Kidney (tissue), 14 donors: ENCODE measurements around the gene RGR. TPM values are rescaled to one million over a fixed set of nuclear protein-coding genes. Genes with fewer than 3 reads are reported as not detected.

Source experiments
- DNase-seq, 5 donors: peaks; one replicate each; pipeline ENCODE4 v3.0.0-alpha.2; 2013 to 2020
- FAIRE-seq: peaks from 2 replicates; lab custom pipeline; 2012; peaks lifted over from hg19 to GRCh38; lab: Jason Lieb, UNC
- H3K27ac ChIP-seq, 2 donors: one replicate each; pipeline ENCODE4 v1.7.0; 2013; ENCODE audit warnings: low read depth in 2 of 2, low read length in 2 of 2, inconsistent platforms in 1 of 2
- H3K27me3 ChIP-seq: one replicate; pipeline ENCODE4 v1.7.1; 2013; ENCODE audit warnings: low read length, inconsistent platforms; ENCODE audit not compliant: control insufficient read depth, insufficient read depth
- H3K36me3 ChIP-seq, 3 donors: one replicate each; pipeline versions ENCODE4 v1.7.0 to v1.7.1; 2013; ENCODE audit warnings: low read length in 3 of 3, control low read depth in 1 of 3, inconsistent platforms in 1 of 3; ENCODE audit not compliant: insufficient read depth in 3 of 3, control insufficient read depth in 2 of 3
- H3K4me1 ChIP-seq, 3 donors: one replicate each; pipeline versions ENCODE4 v1.7.0 to v1.7.1; 2013; ENCODE audit warnings: low read length in 3 of 3, inconsistent platforms in 1 of 3, low read depth in 1 of 3; ENCODE audit not compliant: control insufficient read depth in 2 of 3, insufficient read depth in 2 of 3
- H3K4me3 ChIP-seq, 3 donors: one replicate each; pipeline versions ENCODE4 v1.7.0 to v1.8.1; 2013; ENCODE audit warnings: low read length in 3 of 3, control low read depth in 1 of 3, inconsistent platforms in 1 of 3
- H3K9ac ChIP-seq, 3 donors: one replicate each; pipeline versions ENCODE4 v1.7.0 to v1.7.1; 2013; ENCODE audit warnings: low read length in 3 of 3, control low read depth in 1 of 3, inconsistent platforms in 1 of 3
- H3K9me3 ChIP-seq, 3 donors: one replicate each; pipeline versions ENCODE4 v1.7.0 to v1.7.1; 2013; ENCODE audit warnings: low read length in 3 of 3, control low read depth in 1 of 3, inconsistent platforms in 1 of 3; ENCODE audit not compliant: control insufficient read depth in 2 of 3, insufficient read depth in 1 of 3
- CTCF ChIP-seq: IDR thresholded peaks from 3 replicates; pipeline ENCODE4 v1.5.1; 2012; ENCODE audit warnings: mild to moderate bottlenecking, moderate library complexity, borderline replicate concordance; ENCODE audit not compliant: insufficient read depth; ENCODE audit errors: extremely low read depth
- intact Hi-C: fragments of 100-400 bp; cut with DNase I; formaldehyde crosslinking; loops from one replicate; pipeline ENCODE4 v1.11.1; 2022
- polyA plus RNA-seq: library from polyadenylated mRNA; stranded (reverse); fragments of 350-450 nt; fragmentation: Illumina TruSeq; extraction: RNeasy Lipid Tissue Mini Kit (QIAGEN cat#74804); gene quantifications from one replicate; pipeline ENCODE4 v1.2.3, GENCODE V29; 2014; ENCODE audit warnings: low read depth, low replicate concordance; ENCODE audit not compliant: insufficient read depth
- total RNA-seq: library from RNA; stranded (reverse); fragmentation: NEBNext Ultra II Directional; extraction: Animal tissue kit (Norgen Biotek cat#: 25700); gene quantifications from one replicate; pipeline ENCODE4 v1.2.1, GENCODE V29; 2021
- donor health status: control.
- donor health status: control.
- donor health status: control.
- donor health status: control.
- donor health status: control.
- donor health status: DM: yes; HTN: yes; CAD: no.
- donor health status: Normal renal cell carcinoma (clear cell type).

Gene RGR
- total and polyA plus RNA-seq, 2 donors from 2014 or later, result not detected

DNA sequence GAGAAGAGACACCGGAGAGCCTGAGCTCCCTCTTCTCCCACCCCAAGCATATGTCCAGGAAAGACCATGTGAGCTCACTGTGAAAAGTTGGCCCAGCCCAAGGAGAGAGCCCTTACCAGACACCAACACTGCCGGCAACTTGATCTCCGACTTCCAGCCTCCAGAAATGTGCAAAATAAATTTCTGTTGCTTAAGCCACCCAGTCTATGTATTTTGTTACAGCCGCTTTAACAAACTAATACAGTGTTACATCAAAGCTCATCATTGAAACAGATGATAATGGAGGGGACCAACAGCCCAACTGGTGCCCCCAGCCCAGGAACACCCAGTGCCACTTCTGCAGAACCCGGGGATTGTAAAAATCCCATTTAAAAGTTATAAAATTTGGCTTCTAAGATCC lies 18.9 kb downstream of the RGR start:
- Histone ChIP-seq H3K9me3 (no peaks in the 10 kb centered on the region), H3K4me1 (peaks cover 0 to 3% (median 0%) of the 10 kb centered on the region in 3 donors), H3K27ac (no peak overlapping the region), H3K36me3 (no peaks in the 10 kb centered on the region), H3K4me3 (no peak overlapping the region), H3K27me3 (no peaks in the 10 kb centered on the region), H3K9ac (no peak overlapping the region)
- intact Hi-C loops, result loop anchor here (10.0 kb wide), 1 partner anchor 101 kb away; no protein-coding TSS in a partner anchor
- no peak for DNase-seq
- no peak for FAIRE-seq
- no peak for TF ChIP-seq CTCF

- intact Hi-C loops, result loop anchor here (5.0 to 10.0 kb wide), 2 partner anchors 100 to 273 kb away; no protein-coding TSS in a partner anchor
- no peak for FAIRE-seq
These were observed 19.8 kb downstream of the RGR start for GRCh38 chr10:84264611-84265141.

GRCh38 chr10:84265418-84265817 lies 20.6 kb downstream of the RGR start:
- Histone ChIP-seq H3K9me3 (no peaks in the 10 kb centered on the region), H3K9ac (no peak overlapping the region), H3K27ac (no peak overlapping the region), H3K36me3 (no peaks in the 10 kb centered on the region), H3K27me3 (no peaks in the 10 kb centered on the region), H3K4me1 (peaks cover 0 to 3% (median 0%) of the 10 kb centered on the region in 3 donors), H3K4me3 (no peak overlapping the region)
- FAIRE-seq, result no peak
- TF ChIP-seq CTCF, result no peak
- intact Hi-C loops, result loop anchor here (5.0 to 10.0 kb wide), 2 partner anchors 99 to 272 kb away; no protein-coding TSS in a partner anchor
- DNase-seq, result no peak

More at GRCh38 chr10:84264611-84265141, 19.8 kb downstream of the RGR start:
- TF ChIP-seq CTCF, result peak; percentile 88
- no peaks in the 10 kb centered on the region for H3K9me3 ChIP-seq
- no peak overlapping the region for H3K27ac ChIP-seq
- H3K4me3 ChIP-seq, result no peak overlapping the region
- H3K4me1 ChIP-seq, result peaks cover 0 to 3% (median 0%) of the 10 kb centered on the region in 3 donors
- H3K27me3 ChIP-seq, result no peaks in the 10 kb centered on the region
- H3K9ac ChIP-seq, result no peak overlapping the region
- peak in 4 of 5 donors; percentile 57 to 70 (median 60) for DNase-seq
- no peaks in the 10 kb centered on the region for H3K36me3 ChIP-seq
